HG03135 (cell line): Measurements from ENCODE around the gene DNAJC19.

ENCODE experiments used
- ATAC-seq: cut with Tn5 transposase; IDR thresholded peaks from one replicate; pipeline ENCODE4 v1.9.1; 2021; ENCODE audit warnings: mild to moderate bottlenecking, moderate library complexity; ENCODE audit not compliant: unreplicated experiment

The DNAJC19 gene

GRCh38 chr3:180961552-180961951, 28.0 kb downstream of the DNAJC19 start:
- no peak for ATAC-seq

GRCh38 chr3:180961087-180961486, 28.4 kb downstream of the DNAJC19 start:
- no peak for ATAC-seq

- no peak for ATAC-seq
Observed at GRCh38 chr3:180959691-180960090, 29.8 kb downstream of the DNAJC19 start.

- no peak for ATAC-seq
Observed at GRCh38 chr3:180947761-180948390, 41.7 kb downstream of the DNAJC19 start.

GRCh38 chr3:180940826-180941225, 48.7 kb downstream of the DNAJC19 start:
- no peak for ATAC-seq

- no peak for ATAC-seq
Observed at GRCh38 chr3:180934638-180935037, 54.9 kb downstream of the DNAJC19 start.
